Measurements from ENCODE around the gene ARHGAP8.

ARHGAP8 gene

GRCh38 chr22:44878483-44879300 is 126.3 kb downstream of the ARHGAP8 start:
- no peak for TF ChIP-seq CTCF (conservative IDR thresholded peaks at IDR 0.05; ENCODE audit: low read depth, low read length)
- no peak overlapping the region for H3K4me3 ChIP-seq (ENCODE audit: low read length)
- DNase-seq (ENCODE audit: low read depth) = no peak

- H3K4me3 ChIP-seq (ENCODE audit: low read length) = no peak overlapping the region
- no peak for DNase-seq (ENCODE audit: low read depth)
- no peak for TF ChIP-seq CTCF (conservative IDR thresholded peaks at IDR 0.05; ENCODE audit: low read depth, low read length)
Observed at GRCh38 chr22:44879301-44879680, 126.9 kb downstream of the ARHGAP8 start.

GRCh38 chr22:44880610-44881290 is 128.4 kb downstream of the ARHGAP8 start:
- no peak for TF ChIP-seq CTCF (conservative IDR thresholded peaks at IDR 0.05; ENCODE audit: low read depth, low read length)
- DNase-seq (ENCODE audit: low read depth) = no peak
- H3K4me3 ChIP-seq (ENCODE audit: low read length) = no peak overlapping the region

GRCh38 chr22:44881624-44882023 is 129.2 kb downstream of the ARHGAP8 start:
- no peak for DNase-seq (ENCODE audit: low read depth)
- no peak for TF ChIP-seq CTCF (conservative IDR thresholded peaks at IDR 0.05; ENCODE audit: low read depth, low read length)

GRCh38 chr22:44882226-44882905 is 130.0 kb downstream of the ARHGAP8 start:
- TF ChIP-seq CTCF (conservative IDR thresholded peaks at IDR 0.05; ENCODE audit: low read depth, low read length) = no peak
- DNase-seq (ENCODE audit: low read depth) = no peak
- H3K4me3 ChIP-seq (ENCODE audit: low read length) = no peak overlapping the region

More at GRCh38 chr22:44881624-44882023, 129.2 kb downstream of the ARHGAP8 start:
- H3K4me3 ChIP-seq (ENCODE audit: low read length) = no peak overlapping the region

- no peak overlapping the region for H3K4me3 ChIP-seq (ENCODE audit: low read length)
- no peak for DNase-seq (ENCODE audit: low read depth)
- TF ChIP-seq CTCF (conservative IDR thresholded peaks at IDR 0.05; ENCODE audit: low read depth, low read length) = no peak
Observed at GRCh38 chr22:44883011-44883421, 130.6 kb downstream of the ARHGAP8 start.
